Kidney epithelial cell (primary cell): ENCODE data around the gene SHROOM2. TPM values are rescaled to one million over a fixed set of nuclear protein-coding genes. Genes with fewer than 3 reads are reported as not detected.

Experiments
- DNase-seq: peaks from one replicate; pipeline ENCODE4 v3.0.0-alpha.2; 2010; ENCODE audit warnings: low read depth
- H3K27me3 ChIP-seq: 2 replicates; pipeline ENCODE4 v1.6.0; 2011; ENCODE audit warnings: low read length; ENCODE audit not compliant: control insufficient read depth, insufficient read depth
- H3K36me3 ChIP-seq: 2 replicates; pipeline ENCODE4 v1.5.1; 2011; ENCODE audit warnings: low read length; ENCODE audit not compliant: control insufficient read depth, insufficient read depth
- H3K4me3 ChIP-seq: 2 replicates; pipeline ENCODE4 v1.5.1; 2011; ENCODE audit warnings: low read depth, mild to moderate bottlenecking, control low read depth, low read length
- CTCF ChIP-seq: IDR thresholded peaks from 2 replicates; pipeline ENCODE4 v1.5.1; 2011; ENCODE audit warnings: mild to moderate bottlenecking, moderate library complexity, low read length, control low read depth, inconsistent platforms; ENCODE audit not compliant: insufficient read depth, poor library complexity, severe bottlenecking
- total RNA-seq: library from RNA; depleted of rRNA; stranded (reverse); fragments of >200 nt; gene quantifications from 2 replicates; pipeline ENCODE4 v1.2.3, GENCODE V29; 2015

SHROOM2 gene
- total RNA-seq, 1 donor from 2014 or later: 10.6 TPM

GRCh38 chrX:9772943-9773342 lies 13.3 kb upstream of the SHROOM2 start:
- Histone ChIP-seq H3K36me3 (no peaks in the 10 kb centered on the region), H3K4me3 (no peak overlapping the region)
- TF ChIP-seq CTCF: no peak

GRCh38 chrX:9775930-9776329 lies 10.3 kb upstream of the SHROOM2 start:
- Histone ChIP-seq H3K4me3 (no peak overlapping the region), H3K36me3 (no peaks in the 10 kb centered on the region), H3K27me3 (no peaks in the 10 kb centered on the region)
- TF ChIP-seq CTCF: no peak
- DNase-seq: no peak

More at GRCh38 chrX:9772943-9773342, 13.3 kb upstream of the SHROOM2 start:
- no peak for DNase-seq
- no peaks in the 10 kb centered on the region for H3K27me3 ChIP-seq

- TF ChIP-seq CTCF: no peak
- Histone ChIP-seq H3K4me3 (no peak overlapping the region), H3K36me3 (no peaks in the 10 kb centered on the region), H3K27me3 (no peaks in the 10 kb centered on the region)
- no peak for DNase-seq
Measured at GRCh38 chrX:9781941-9782340, 4.3 kb upstream of the SHROOM2 start.

- Histone ChIP-seq H3K36me3 (no peaks in the 10 kb centered on the region), H3K4me3 (no peak overlapping the region), H3K27me3 (no peaks in the 10 kb centered on the region)
- no peak for DNase-seq
- no peak for TF ChIP-seq CTCF
Measured at GRCh38 chrX:9784332-9784731, 1.9 kb upstream of the SHROOM2 start.

- Histone ChIP-seq H3K4me3 (peak overlapping the region; percentile 67), H3K27me3 (no peaks in the 10 kb centered on the region), H3K36me3 (no peaks in the 10 kb centered on the region)
- DNase-seq: no peak
- TF ChIP-seq CTCF: no peak
Measured at GRCh38 chrX:9785254-9785943, 830 bp upstream of the SHROOM2 start.
